K562 (cell line): ENCODE results near the gene NINJ2. TPM values are rescaled to one million over a fixed set of nuclear protein-coding genes. Genes with fewer than 3 reads are reported as not detected.
A peak's percentile ranks its signal among the peaks of the same experiment; 100 is the strongest.

Experiments used
- BCOR ChIP-seq: fragments of 450-650 bp; IDR thresholded peaks from 2 replicates; pipeline ENCODE4 v1.6.1; 2016
- BHLHE40 ChIP-seq: IDR thresholded peaks from 2 replicates; pipeline ENCODE4 v1.6.1; 2011; ENCODE audit warnings: low read length, improper control_type of control experiment
- BMI1 ChIP-seq: fragments of 150-350 bp; IDR thresholded peaks from 2 replicates; pipeline ENCODE4 v1.6.1; 2014; ENCODE audit warnings: low read length
- BRD9 ChIP-seq: fragments of 450-650 bp; IDR thresholded peaks from 2 replicates; pipeline ENCODE4 v1.6.1; 2018; ENCODE audit warnings: low read depth; ENCODE audit not compliant: partially characterized antibody
- CREB5 ChIP-seq: fragments of 250-450 bp; sonication (Bioruptor Pico); IDR thresholded peaks from 2 replicates; pipeline ENCODE4 v1.5.0; 2020; ENCODE audit warnings: mild to moderate bottlenecking
- FOXM1 ChIP-seq, 2 experiments: fragments of 450-650 bp in 1 of 2; sonication (generic) in 1 of 2; formaldehyde crosslinking in 1 of 2; IDR thresholded peaks; 2 replicates each; pipeline versions ENCODE4 v1.6.1 to v1.9.0; 2017 to 2022; ENCODE audit warnings: low read depth in 2 of 2, mild to moderate bottlenecking in 2 of 2, missing genetic modification reagents in 1 of 2, moderate library complexity in 1 of 2
- HCFC1 ChIP-seq: IDR thresholded peaks from 2 replicates; pipeline ENCODE4 v1.6.1; 2012; ENCODE audit warnings: low read depth, low read length, improper control_type of control experiment
- HDAC2 ChIP-seq: fragments of 450-650 bp; IDR thresholded peaks from 2 replicates; pipeline ENCODE4 v1.6.1; 2016; ENCODE audit warnings: mild to moderate bottlenecking
- NR3C1 ChIP-seq: sonication (generic); formaldehyde crosslinking; IDR thresholded peaks from 2 replicates; pipeline ENCODE4 v1.8.1; 2022; ENCODE audit warnings: missing genetic modification reagents
- POU5F1 ChIP-seq: fragments of 150-350 bp; IDR thresholded peaks from 2 replicates; pipeline ENCODE4 v1.6.1; 2014; ENCODE audit warnings: borderline replicate concordance, low read length, low read depth, mild to moderate bottlenecking; ENCODE audit not compliant: partially characterized antibody
- SRSF9 ChIP-seq: fragments of 200-400 bp; formaldehyde crosslinking; IDR thresholded peaks from 2 replicates; pipeline ENCODE4 v1.6.1; 2017; ENCODE audit warnings: low read depth, low read length, borderline replicate concordance
- TOE1 ChIP-seq, 2 experiments: fragments of 450-650 bp in 1 of 2; sonication (generic) in 1 of 2; formaldehyde crosslinking in 1 of 2; IDR thresholded peaks; 2 replicates each; pipeline versions ENCODE4 v1.7.1 to v1.8.0; 2016 to 2022; ENCODE audit warnings: borderline replicate concordance in 2 of 2, mild to moderate bottlenecking in 2 of 2, antibody characterized with exemption in 1 of 2, inconsistent platforms in 1 of 2, low read depth in 1 of 2, missing genetic modification reagents in 1 of 2, moderate library complexity in 1 of 2
- UBTF ChIP-seq, 2 experiments: IDR thresholded peaks; 2 replicates each; pipeline ENCODE4 v1.6.1; 2012; ENCODE audit warnings: improper control_type of control experiment in 2 of 2, low read depth in 2 of 2, low read length in 2 of 2, borderline replicate concordance in 1 of 2
- ZKSCAN3 ChIP-seq: fragments of 250-450 bp; sonication (Bioruptor Pico); IDR thresholded peaks from 2 replicates; pipeline ENCODE4 v1.4.0; 2020
- ZNF41 ChIP-seq: fragments of 250-450 bp; sonication (Bioruptor Pico); conservative IDR thresholded peaks from 2 replicates; pipeline ENCODE4 v1.4.0; 2020; ENCODE audit warnings: mild to moderate bottlenecking
- ZNF507 ChIP-seq: conservative IDR thresholded peaks from 2 replicates; pipeline ENCODE4 v1.6.1; 2017; ENCODE audit warnings: missing genetic modification characterization, missing compliant biosample characterization
- polyA plus RNA-seq, 8 experiments: library from polyadenylated mRNA; depleted of rRNA in 4 of 8; stranded (reverse) in 5 of 8; unstranded in 3 of 8; fragments of >200 nt; fragmentation: Nextera tagmentation in 2 of 8; fragmentation: Illumina TruSeq in 1 of 8; extraction: Ambion mirVana in 2 of 8; extraction: Trizol in 1 of 8; gene quantifications; 2 replicates each; pipeline versions ENCODE4 v1.2.1 to v1.2.3, GENCODE V29; 2011 to 2014; ENCODE audit warnings: inconsistent platforms in 1 of 8, missing spikeins in 1 of 8
- total RNA-seq, 7 experiments: library from RNA; depleted of rRNA in 6 of 7; stranded (reverse); fragments of >200 nt in 6 of 7; fragmentation: Illumina TruSeq in 2 of 7; extraction: Trizol in 2 of 7; gene quantifications; 2 replicates each; pipeline versions ENCODE4 v1.2.1 to v1.2.3, GENCODE V29; 2011 to 2021; ENCODE audit warnings: low replicate concordance in 1 of 7
- TF ChIP-seq, protein P1 (sequence below): IDR thresholded peaks from 3 replicates; pipeline ENCODE4 v1.6.1; 2011; ENCODE audit warnings: borderline replicate concordance, mild to moderate bottlenecking; ENCODE audit not compliant: insufficient read length, insufficient read depth
- TF ChIP-seq, protein P2 (sequence below): fragments of 250-450 bp; sonication (Bioruptor Pico); IDR thresholded peaks from 2 replicates; pipeline ENCODE4 v1.8.0; 2022; ENCODE audit warnings: moderate library complexity, mild to moderate bottlenecking, inconsistent platforms
- TF ChIP-seq, protein P3 (sequence below): fragments of 250-450 bp; sonication (Bioruptor Pico); IDR thresholded peaks from 2 replicates; pipeline ENCODE4 v1.5.0; 2022; ENCODE audit warnings: mild to moderate bottlenecking

NINJ2 gene
- total and polyA plus RNA-seq, 9 of the 15 experiments (the other 6 are each of a cell fraction or from before 2014, with no cell fraction given) = 2.6 to 16.0 (median 4.5) TPM

- TF ChIP-seq UBTF (IDR thresholded peaks at IDR 0.05; ENCODE audit: borderline replicate concordance in 1 of 2, low read depth in 2 of 2, low read length in 2 of 2) = no peak
- no peak for TF ChIP-seq NR3C1 (CRISPR knock-in tag)
- TF ChIP-seq ZNF507 (tag) = no peak
- peak; percentile 22; the same call in 1 of the 2 replicates for TF ChIP-seq ZNF41 (CRISPR knock-in tag)
- no peak for TF ChIP-seq SRSF9
- peak; percentile 52 for TF ChIP-seq HDAC2
- no peak for TF ChIP-seq HCFC1
- TF ChIP-seq, protein P1, sequence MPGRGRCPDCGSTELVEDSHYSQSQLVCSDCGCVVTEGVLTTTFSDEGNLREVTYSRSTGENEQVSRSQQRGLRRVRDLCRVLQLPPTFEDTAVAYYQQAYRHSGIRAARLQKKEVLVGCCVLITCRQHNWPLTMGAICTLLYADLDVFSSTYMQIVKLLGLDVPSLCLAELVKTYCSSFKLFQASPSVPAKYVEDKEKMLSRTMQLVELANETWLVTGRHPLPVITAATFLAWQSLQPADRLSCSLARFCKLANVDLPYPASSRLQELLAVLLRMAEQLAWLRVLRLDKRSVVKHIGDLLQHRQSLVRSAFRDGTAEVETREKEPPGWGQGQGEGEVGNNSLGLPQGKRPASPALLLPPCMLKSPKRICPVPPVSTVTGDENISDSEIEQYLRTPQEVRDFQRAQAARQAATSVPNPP = no peak
- peak; percentile 93 for TF ChIP-seq FOXM1 (IDR thresholded peaks at IDR 0.05; ENCODE audit: low read depth)
- TF ChIP-seq FOXM1 (CRISPR knock-in tag; IDR thresholded peaks at IDR 0.05; ENCODE audit: low read depth) = no peak
- TF ChIP-seq BHLHE40 = peak; percentile 77
- no peak for TF ChIP-seq ZKSCAN3 (CRISPR knock-in tag)
- no peak for TF ChIP-seq BMI1
- TF ChIP-seq CREB5 (CRISPR knock-in tag) = no peak
- peak; percentile 86 for TF ChIP-seq BCOR
- TF ChIP-seq, protein P2, sequence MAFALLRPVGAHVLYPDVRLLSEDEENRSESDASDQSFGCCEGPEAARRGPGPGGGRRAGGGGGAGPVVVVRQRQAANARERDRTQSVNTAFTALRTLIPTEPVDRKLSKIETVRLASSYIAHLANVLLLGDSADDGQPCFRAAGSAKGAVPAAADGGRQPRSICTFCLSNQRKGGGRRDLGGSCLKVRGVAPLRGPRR (CRISPR knock-in tag) = no peak
- no peak for TF ChIP-seq POU5F1
- 0 out of 2 replicates have a peak, but pooled peaks have one; percentile 16 for TF ChIP-seq TOE1 (IDR thresholded peaks at IDR 0.05; ENCODE audit: borderline replicate concordance)
- TF ChIP-seq TOE1 (CRISPR knock-in tag; IDR thresholded peaks at IDR 0.05; ENCODE audit: borderline replicate concordance, low read depth) = no peak
- TF ChIP-seq BRD9 = no peak
- TF ChIP-seq, protein P3, sequence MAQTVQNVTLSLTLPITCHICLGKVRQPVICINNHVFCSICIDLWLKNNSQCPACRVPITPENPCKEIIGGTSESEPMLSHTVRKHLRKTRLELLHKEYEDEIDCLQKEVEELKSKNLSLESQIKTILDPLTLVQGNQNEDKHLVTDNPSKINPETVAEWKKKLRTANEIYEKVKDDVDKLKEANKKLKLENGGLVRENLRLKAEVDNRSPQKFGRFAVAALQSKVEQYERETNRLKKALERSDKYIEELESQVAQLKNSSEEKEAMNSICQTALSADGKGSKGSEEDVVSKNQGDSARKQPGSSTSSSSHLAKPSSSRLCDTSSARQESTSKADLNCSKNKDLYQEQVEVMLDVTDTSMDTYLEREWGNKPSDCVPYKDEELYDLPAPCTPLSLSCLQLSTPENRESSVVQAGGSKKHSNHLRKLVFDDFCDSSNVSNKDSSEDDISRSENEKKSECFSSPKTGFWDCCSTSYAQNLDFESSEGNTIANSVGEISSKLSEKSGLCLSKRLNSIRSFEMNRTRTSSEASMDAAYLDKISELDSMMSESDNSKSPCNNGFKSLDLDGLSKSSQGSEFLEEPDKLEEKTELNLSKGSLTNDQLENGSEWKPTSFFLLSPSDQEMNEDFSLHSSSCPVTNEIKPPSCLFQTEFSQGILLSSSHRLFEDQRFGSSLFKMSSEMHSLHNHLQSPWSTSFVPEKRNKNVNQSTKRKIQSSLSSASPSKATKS (CRISPR knock-in tag) = no peak
Observed at GRCh38 chr12:591167-592023, 71.8 kb downstream of the NINJ2 start (continued).
